Upper lobe of left lung (tissue), 4 donors: ENCODE data around the gene C9orf50.

ENCODE experiments used
- CTCF ChIP-seq, 6 experiments: fragments of 450-650 bp in 4 of 6; fragments of 200-600 bp in 2 of 6; sonication (generic) in 2 of 6; IDR thresholded peaks; one replicate each; pipeline ENCODE4 v1.5.1; 2016 to 2019; ENCODE audit warnings: antibody characterized with exemption in 6 of 6
- EP300 ChIP-seq, 4 donors: sonication (generic); formaldehyde crosslinking; IDR thresholded peaks; one replicate each; pipeline ENCODE4 v1.5.1; 2017; ENCODE audit warnings: antibody characterized with exemption in 4 of 4, control low read depth in 2 of 4
- POLR2A ChIP-seq, 4 donors: fragments of 450-650 bp; IDR thresholded peaks; one replicate each; pipeline ENCODE4 v1.5.1; 2016 to 2017; ENCODE audit warnings: antibody characterized with exemption in 4 of 4, mild to moderate bottlenecking in 2 of 4

DNA sequence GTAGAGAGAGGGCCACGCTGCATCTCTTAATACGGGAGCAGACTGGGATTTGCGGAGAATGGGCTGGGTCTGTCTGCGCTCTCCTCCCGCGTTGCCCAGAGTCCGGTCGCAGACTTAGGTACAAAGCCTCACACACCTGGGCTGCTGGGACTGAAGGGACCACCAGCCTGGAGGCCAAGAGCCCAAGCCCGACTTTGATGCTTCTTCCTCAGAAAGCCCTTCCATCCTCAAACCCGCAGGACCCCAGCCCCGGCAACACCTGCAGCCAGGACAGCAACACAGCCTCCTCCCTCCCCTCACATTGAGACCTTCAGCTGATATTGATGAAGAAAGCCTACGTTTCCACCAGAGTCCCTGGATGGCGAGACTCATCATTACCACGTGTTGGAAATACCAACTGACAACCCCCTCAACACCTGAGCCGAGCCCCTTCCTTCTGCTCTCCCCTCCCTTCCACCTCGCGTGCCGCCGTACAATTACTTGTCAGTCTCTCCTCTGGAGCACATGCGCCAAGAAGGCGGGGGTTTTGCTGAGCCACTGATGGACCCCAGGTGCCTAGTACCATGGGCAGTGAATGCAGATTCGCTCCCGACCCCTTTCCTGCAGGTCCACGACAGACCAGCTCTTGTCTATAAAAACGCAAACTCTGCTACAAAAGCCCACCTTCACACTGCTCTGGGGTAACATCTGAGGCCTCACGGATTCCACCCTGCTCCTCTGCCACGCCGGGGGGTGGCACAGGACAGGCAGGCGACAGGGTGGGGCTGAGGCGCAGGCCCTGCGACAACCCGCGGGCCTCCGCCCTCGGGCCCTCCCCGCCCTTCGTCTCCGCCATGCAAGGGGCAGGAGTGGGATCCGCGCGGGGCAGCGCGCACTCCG lies 20.2 kb upstream of the C9orf50 start:
- TF ChIP-seq CTCF (IDR thresholded peaks at IDR 0.05): no peak
- no peak for TF ChIP-seq POLR2A (IDR thresholded peaks at IDR 0.05)
- no peak for TF ChIP-seq EP300 (IDR thresholded peaks at IDR 0.05)
